GM23248 (cell line): Measurements from ENCODE around the gene IRF2BP1. TPM values are rescaled to one million over a fixed set of nuclear protein-coding genes. Genes with fewer than 3 reads are reported as not detected.
"Not testable (repeated sequence)": the region's sequence is repeated elsewhere in the genome, so short reads cannot be mapped to it uniquely, and the experiment has no call there.

Source experiments
- DNase-seq: peaks from one replicate; pipeline ENCODE4 v3.0.0-alpha.2; 2015
- H2AFZ ChIP-seq: fragments of 200-600 bp; sonication (generic); 2 replicates; pipeline ENCODE4 v1.6.1; 2016; ENCODE audit warnings: antibody characterized with exemption
- H3F3A ChIP-seq: fragments of 200-600 bp; sonication (generic); 2 replicates; pipeline ENCODE4 v1.6.1; 2016; ENCODE audit warnings: mild to moderate bottlenecking, antibody characterized with exemption, mixed run types; ENCODE audit not compliant: insufficient read depth
- H3K27ac ChIP-seq: fragments of 200-600 bp; sonication (generic); 2 replicates; pipeline ENCODE4 v1.5.1; 2016; ENCODE audit warnings: mild to moderate bottlenecking
- H3K27me3 ChIP-seq: fragments of 200-600 bp; sonication (generic); replicated peaks from 2 replicates; pipeline ENCODE4 v1.6.1; 2016; ENCODE audit warnings: mild to moderate bottlenecking; ENCODE audit not compliant: insufficient read depth
- H3K36me3 ChIP-seq: fragments of 200-600 bp; sonication (generic); 2 replicates; pipeline ENCODE4 v1.6.1; 2016; ENCODE audit warnings: low read depth, mild to moderate bottlenecking
- H3K4me1 ChIP-seq: fragments of 200-600 bp; sonication (generic); 2 replicates; pipeline ENCODE4 v1.6.1; 2016; ENCODE audit warnings: mild to moderate bottlenecking; ENCODE audit not compliant: insufficient read depth
- H3K4me2 ChIP-seq: fragments of 200-600 bp; sonication (generic); one replicate; pipeline ENCODE4 v1.6.1; 2016; ENCODE audit warnings: mild to moderate bottlenecking; ENCODE audit not compliant: unreplicated experiment
- H3K4me3 ChIP-seq: fragments of 200-600 bp; sonication (generic); 2 replicates; pipeline ENCODE4 v1.5.1; 2016; ENCODE audit warnings: mild to moderate bottlenecking
- H3K79me2 ChIP-seq: fragments of 200-600 bp; sonication (generic); 2 replicates; pipeline ENCODE4 v1.6.1; 2016; ENCODE audit warnings: mild to moderate bottlenecking; ENCODE audit not compliant: insufficient read depth
- H3K9ac ChIP-seq: fragments of 200-600 bp; sonication (generic); 2 replicates; pipeline ENCODE4 v1.6.1; 2016; ENCODE audit warnings: mild to moderate bottlenecking
- H3K9me2 ChIP-seq: fragments of 200-600 bp; sonication (generic); 2 replicates; pipeline ENCODE4 v1.6.1; 2016; ENCODE audit warnings: mixed run types, mild to moderate bottlenecking, moderate library complexity; ENCODE audit not compliant: insufficient read depth
- H3K9me3 ChIP-seq: fragments of 200-600 bp; sonication (generic); one replicate; pipeline ENCODE4 v1.6.1; 2017; ENCODE audit warnings: low read depth
- H4K20me1 ChIP-seq: fragments of 200-600 bp; sonication (generic); 2 replicates; pipeline ENCODE4 v1.6.0; 2016; ENCODE audit not compliant: insufficient read depth
- EZH2 ChIP-seq: fragments of 200-600 bp; sonication (generic); IDR thresholded peaks from 2 replicates; pipeline ENCODE4 v1.6.1; 2018; ENCODE audit warnings: antibody characterized with exemption, mild to moderate bottlenecking; ENCODE audit not compliant: insufficient read depth, poor library complexity, severe bottlenecking
- EZH2phosphoT487 ChIP-seq: fragments of 200-600 bp; sonication (generic); IDR thresholded peaks from 2 replicates; pipeline ENCODE4 v1.6.1; 2018; ENCODE audit warnings: antibody characterized with exemption, moderate library complexity, mild to moderate bottlenecking, low read depth; ENCODE audit not compliant: insufficient read depth
- WGBS, 2 experiments: methylation state at CpG; one replicate each; pipeline ENCODE4 v1.1.6; 2015 to 2017; ENCODE audit warnings: low lambda C conversion rate in 2 of 2, low coverage in 1 of 2; ENCODE audit errors: missing lambda C conversion rate in 2 of 2; 5-methylcytosine and 5-hydroxymethylcytosine counted together
- in situ Hi-C: fragments of 300-500 bp; cut with MboI; formaldehyde crosslinking; loops from 2 replicates; pipeline ENCODE4 v1.15.0; 2020
- polyA plus RNA-seq: library from polyadenylated mRNA; unstranded; fragments of >200 nt; fragmentation: Nextera tagmentation; extraction: Ambion mirVana; gene quantifications from 2 replicates; pipeline ENCODE4 v1.2.1, GENCODE V29; 2016
- total RNA-seq: library from RNA; depleted of rRNA; stranded (reverse); fragments of >200 nt; shearing (Covaris generic); gene quantifications from 2 replicates; pipeline ENCODE4 v1.2.3, GENCODE V29; 2014

Gene IRF2BP1
- total and polyA plus RNA-seq, 2 experiments from 2014 or later, result 8.6 to 53.8 TPM

DNA sequence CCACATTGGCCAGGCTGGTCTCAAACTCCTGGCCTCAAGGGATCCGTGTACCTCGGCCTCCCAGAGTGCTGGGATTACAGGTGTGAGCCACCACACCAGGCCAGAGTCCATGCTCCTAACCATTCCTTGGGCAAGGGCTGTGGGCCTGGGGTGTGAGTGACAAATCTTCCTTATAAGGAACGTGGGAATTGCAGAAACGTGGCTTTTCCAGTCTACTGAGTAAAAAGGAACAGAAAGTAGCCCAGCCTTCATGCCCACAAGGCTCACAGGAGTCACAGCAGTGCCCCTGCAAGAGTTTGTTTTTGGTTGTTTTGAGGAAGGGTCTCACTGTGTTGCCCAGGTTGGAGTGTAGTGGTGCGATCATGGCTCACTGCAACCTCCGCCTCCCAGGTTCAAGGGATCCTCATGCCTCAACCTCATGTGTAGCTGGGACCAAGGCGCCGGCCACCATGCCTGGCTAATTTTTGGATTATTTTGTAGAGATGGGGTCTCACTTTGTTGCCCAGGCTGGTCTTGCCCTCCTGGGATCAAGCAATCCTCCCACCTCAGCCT is 11.4 kb upstream of the IRF2BP1 start:
- WGBS, 2 experiments, result 92 to 94% methylated on average over 8 of the region's 8 CpGs
- H3F3A ChIP-seq, result no peaks in the 10 kb centered on the region
- no peaks in the 10 kb centered on the region for H3K9me3 ChIP-seq
- H3K27me3 ChIP-seq, result no peaks in the 10 kb centered on the region
- H3K4me2 ChIP-seq, result no peak overlapping the region
- DNase-seq, result no peak
- no peak overlapping the region for H3K27ac ChIP-seq
- H3K79me2 ChIP-seq, result peaks cover 22% of the 10 kb centered on the region
- H3K4me1 ChIP-seq, result peaks cover 5% of the 10 kb centered on the region; the same call in 1 of the 2 replicates
- in situ Hi-C loops, result no loop called here
- H3K9ac ChIP-seq, result no peak overlapping the region
- no peaks in the 10 kb centered on the region; the same call in 1 of the 2 replicates for H3K36me3 ChIP-seq
- no peaks in the 10 kb centered on the region for H3K9me2 ChIP-seq
- H2AFZ ChIP-seq, result no peak overlapping the region
- TF ChIP-seq EZH2phosphoT487 (no peak), EZH2 (no peak)
- no peaks in the 10 kb centered on the region for H4K20me1 ChIP-seq
- no peak overlapping the region for H3K4me3 ChIP-seq

DNA sequence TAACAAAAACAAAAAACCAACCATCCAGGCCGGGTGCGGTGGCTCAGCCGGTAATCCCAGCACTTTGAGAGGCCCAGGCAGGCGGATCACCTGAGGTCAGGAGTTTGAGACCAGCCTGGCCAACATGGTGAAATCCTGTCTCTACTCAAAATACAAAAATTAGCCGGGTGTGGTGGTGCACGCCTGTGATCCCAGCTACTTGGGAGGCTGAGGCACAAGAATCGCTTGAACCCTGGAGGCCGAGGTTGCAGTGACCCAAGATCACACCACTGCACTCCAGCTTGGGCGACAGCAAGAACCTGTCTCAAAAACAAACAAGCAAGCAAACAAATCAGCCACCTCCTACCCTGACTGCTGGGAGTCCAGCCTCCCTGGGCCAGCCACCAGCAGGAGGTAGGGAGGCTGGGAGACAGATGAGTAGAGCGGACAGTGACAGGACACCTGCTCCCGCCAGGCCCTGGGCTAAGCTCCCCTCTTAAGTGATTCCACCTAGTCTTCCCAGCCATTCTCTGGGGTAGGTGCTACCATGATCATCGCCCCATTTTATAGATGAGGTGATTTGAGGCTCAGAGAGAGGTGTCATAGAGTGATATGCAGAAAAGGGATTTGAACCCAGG is 10.2 kb upstream of the IRF2BP1 start:
- H3K27me3 ChIP-seq, H3K4me3 ChIP-seq, H3K36me3 ChIP-seq, H3K9me2 ChIP-seq, DNase-seq, in situ Hi-C loops, H3K4me1 ChIP-seq, H4K20me1 ChIP-seq, H3K4me2 ChIP-seq, H3K9ac ChIP-seq, H3K9me3 ChIP-seq, H3F3A ChIP-seq, H3K27ac ChIP-seq, H2AFZ ChIP-seq: not testable (repeated sequence)
- peaks cover 13% of the 10 kb centered on the region for H3K79me2 ChIP-seq
- WGBS, 2 experiments, result 88 to 89% methylated on average over 12 of the region's 12 CpGs

DNA sequence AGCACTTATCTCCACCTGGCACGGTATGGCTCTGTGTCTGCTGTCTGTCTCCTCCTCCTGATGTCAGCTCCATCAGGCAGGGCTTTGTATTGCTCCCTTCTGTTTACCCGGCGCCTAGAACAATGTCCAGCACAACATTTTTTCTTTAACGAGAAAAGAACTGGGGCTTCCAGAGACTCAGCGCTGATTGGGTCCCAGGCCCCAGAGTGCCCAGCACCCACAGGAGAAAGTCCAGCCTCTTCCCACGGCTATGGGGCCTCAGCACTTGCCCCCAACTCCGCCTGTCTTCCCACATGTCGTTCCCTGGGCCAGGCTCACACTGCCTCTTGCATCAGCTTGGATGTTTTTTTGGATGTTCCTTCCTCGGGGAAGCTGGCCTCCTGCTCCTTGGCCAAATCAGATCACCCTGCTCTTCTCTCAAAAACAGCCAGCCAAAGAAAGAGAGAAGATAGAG is 9.6 kb upstream of the IRF2BP1 start:
- Histone ChIP-seq H3K27ac (no peak overlapping the region), H3K9me2 (no peaks in the 10 kb centered on the region), H3K79me2 (peaks cover 7% of the 10 kb centered on the region; the same call in 1 of the 2 replicates), H3K9me3 (no peaks in the 10 kb centered on the region), H3K4me3 (no peak overlapping the region), H3K27me3 (no peaks in the 10 kb centered on the region), H3K9ac (no peak overlapping the region), H2AFZ (no peak overlapping the region), H3F3A (no peaks in the 10 kb centered on the region), H4K20me1 (no peaks in the 10 kb centered on the region), H3K4me1 (no peaks in the 10 kb centered on the region), H3K36me3 (no peaks in the 10 kb centered on the region; the same call in 1 of the 2 replicates), H3K4me2 (no peak overlapping the region)
- 49% methylated on average over 9 of the region's 9 CpGs for WGBS, 2 experiments
- in situ Hi-C loops, result no loop called here
- TF ChIP-seq EZH2phosphoT487 (no peak), EZH2 (no peak)
- no peak for DNase-seq

DNA sequence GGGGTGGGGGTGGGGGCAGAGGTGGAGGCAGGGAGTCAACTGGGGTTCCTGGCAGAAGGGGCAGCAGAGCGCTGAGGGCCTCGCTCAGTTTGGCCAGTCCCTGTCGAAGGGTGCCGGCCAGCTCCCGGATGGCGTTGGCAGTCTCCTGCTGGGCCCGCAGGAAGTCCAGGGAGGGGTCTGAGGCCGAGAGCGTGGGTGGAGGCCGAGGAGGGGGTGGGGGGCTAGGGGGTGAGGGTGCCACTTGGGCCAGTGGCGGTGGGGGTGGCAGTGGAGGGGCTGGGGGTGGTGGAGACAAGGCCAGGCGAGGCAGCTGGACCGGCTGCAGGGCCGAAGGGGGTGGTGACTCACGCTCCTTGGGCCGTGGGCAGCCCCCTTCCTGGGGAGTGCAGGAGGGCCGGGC is 4.9 kb upstream of the IRF2BP1 start:
- WGBS, 2 experiments, result 0 to 77% methylated on average over 1 to 17 of the region's 17 CpGs
- H3K79me2 ChIP-seq, result no peaks in the 10 kb centered on the region
- no peaks in the 10 kb centered on the region for H3K9me3 ChIP-seq
- no peaks in the 10 kb centered on the region for H3K9me2 ChIP-seq
- TF ChIP-seq EZH2, result no peak
- TF ChIP-seq EZH2phosphoT487, result no peak
- no peak overlapping the region for H3K4me3 ChIP-seq
- no peaks in the 10 kb centered on the region for H4K20me1 ChIP-seq
- H3K4me1 ChIP-seq, result peaks cover 4% of the 10 kb centered on the region; the same call in 1 of the 2 replicates
- no peak overlapping the region for H3K4me2 ChIP-seq
- in situ Hi-C loops, result no loop called here
- no peak overlapping the region for H2AFZ ChIP-seq
- peaks cover 5% of the 10 kb centered on the region; the same call in 1 of the 2 replicates for H3F3A ChIP-seq
- no peaks in the 10 kb centered on the region for H3K36me3 ChIP-seq
- DNase-seq, result no peak
- H3K27me3 ChIP-seq, result no peaks in the 10 kb centered on the region
- no peak overlapping the region for H3K9ac ChIP-seq
- no peak overlapping the region for H3K27ac ChIP-seq
